HL-60 (cell line): ENCODE data around the gene AHI1.

Source experiments
- DNase-seq, 2 experiments: peaks; one replicate each; pipeline ENCODE4 v3.0.0-alpha.2; 2010 to 2020; ENCODE audit warnings: low read depth in 1 of 2, low spot score in 1 of 2
- H3K27ac ChIP-seq: fragments of 250-450 bp; sonication (Bioruptor Pico); replicated peaks from 2 replicates; pipeline ENCODE4 v1.5.1; 2020; ENCODE audit warnings: mild to moderate bottlenecking, moderate library complexity
- H3K27me3 ChIP-seq: fragments of 250-450 bp; sonication (Bioruptor Pico); 2 replicates; pipeline ENCODE4 v1.5.1; 2021; ENCODE audit warnings: mild to moderate bottlenecking, moderate library complexity; ENCODE audit not compliant: insufficient read depth, poor library complexity, severe bottlenecking
- H3K4me3 ChIP-seq: replicated peaks from 2 replicates; pipeline ENCODE4 v1.5.1; 2011; ENCODE audit warnings: mild to moderate bottlenecking, control low read depth, low read length; ENCODE audit not compliant: insufficient read depth
- GABPA ChIP-seq: IDR thresholded peaks from 2 replicates; pipeline ENCODE4 v1.6.1; 2012; ENCODE audit warnings: low read depth
- POLR2AphosphoS5 ChIP-seq: IDR thresholded peaks from 2 replicates; pipeline ENCODE4 v1.6.1; 2012; ENCODE audit warnings: low read depth
- REST ChIP-seq: IDR thresholded peaks from 2 replicates; pipeline ENCODE4 v1.6.1; 2012; ENCODE audit warnings: low read depth; ENCODE audit not compliant: insufficient replicate concordance
- SPI1 ChIP-seq: IDR thresholded peaks from 2 replicates; pipeline ENCODE4 v1.6.1; 2012; ENCODE audit warnings: low read depth, mild to moderate bottlenecking, borderline replicate concordance
- TF ChIP-seq, protein P1 (sequence below): IDR thresholded peaks from one replicate; pipeline ENCODE4 v1.5.1; 2011; ENCODE audit warnings: low read length, control low read depth, inconsistent platforms; ENCODE audit not compliant: insufficient read depth

Gene AHI1

DNA sequence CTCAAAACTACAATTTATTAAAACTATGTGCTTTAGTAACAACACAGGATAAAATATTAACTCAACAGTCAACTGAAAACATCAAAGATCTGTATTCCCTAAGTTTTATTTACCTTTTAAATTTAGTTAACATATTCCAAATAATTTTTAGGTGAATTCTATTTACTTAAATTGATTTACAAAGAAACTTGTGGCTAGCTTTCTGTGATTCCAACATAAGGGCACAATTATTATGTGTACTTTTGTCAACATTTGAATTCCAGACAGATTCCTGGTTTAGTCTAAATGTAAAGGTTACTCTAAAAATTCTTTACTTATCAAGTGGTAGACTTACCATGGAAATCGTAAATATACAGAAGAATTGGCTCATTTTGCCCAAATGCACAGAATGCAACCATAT lies 70.7 kb downstream of the AHI1 start:
- Histone ChIP-seq H3K27me3 (no peaks in the 10 kb centered on the region), H3K27ac (no peak overlapping the region), H3K4me3 (no peak overlapping the region)
- DNase-seq, result no peak
- TF ChIP-seq POLR2AphosphoS5 (no peak), GABPA (no peak), SPI1 (no peak), REST (no peak)
- TF ChIP-seq, protein P1, sequence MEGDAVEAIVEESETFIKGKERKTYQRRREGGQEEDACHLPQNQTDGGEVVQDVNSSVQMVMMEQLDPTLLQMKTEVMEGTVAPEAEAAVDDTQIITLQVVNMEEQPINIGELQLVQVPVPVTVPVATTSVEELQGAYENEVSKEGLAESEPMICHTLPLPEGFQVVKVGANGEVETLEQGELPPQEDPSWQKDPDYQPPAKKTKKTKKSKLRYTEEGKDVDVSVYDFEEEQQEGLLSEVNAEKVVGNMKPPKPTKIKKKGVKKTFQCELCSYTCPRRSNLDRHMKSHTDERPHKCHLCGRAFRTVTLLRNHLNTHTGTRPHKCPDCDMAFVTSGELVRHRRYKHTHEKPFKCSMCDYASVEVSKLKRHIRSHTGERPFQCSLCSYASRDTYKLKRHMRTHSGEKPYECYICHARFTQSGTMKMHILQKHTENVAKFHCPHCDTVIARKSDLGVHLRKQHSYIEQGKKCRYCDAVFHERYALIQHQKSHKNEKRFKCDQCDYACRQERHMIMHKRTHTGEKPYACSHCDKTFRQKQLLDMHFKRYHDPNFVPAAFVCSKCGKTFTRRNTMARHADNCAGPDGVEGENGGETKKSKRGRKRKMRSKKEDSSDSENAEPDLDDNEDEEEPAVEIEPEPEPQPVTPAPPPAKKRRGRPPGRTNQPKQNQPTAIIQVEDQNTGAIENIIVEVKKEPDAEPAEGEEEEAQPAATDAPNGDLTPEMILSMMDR, result no peak

- TF ChIP-seq, protein P1, result no peak
- no peak for TF ChIP-seq SPI1
- TF ChIP-seq POLR2AphosphoS5, result no peak
- TF ChIP-seq REST, result no peak
- TF ChIP-seq GABPA, result no peak
Measured at GRCh38 chr6:135424385-135424784, 73.2 kb downstream of the AHI1 start.

DNA sequence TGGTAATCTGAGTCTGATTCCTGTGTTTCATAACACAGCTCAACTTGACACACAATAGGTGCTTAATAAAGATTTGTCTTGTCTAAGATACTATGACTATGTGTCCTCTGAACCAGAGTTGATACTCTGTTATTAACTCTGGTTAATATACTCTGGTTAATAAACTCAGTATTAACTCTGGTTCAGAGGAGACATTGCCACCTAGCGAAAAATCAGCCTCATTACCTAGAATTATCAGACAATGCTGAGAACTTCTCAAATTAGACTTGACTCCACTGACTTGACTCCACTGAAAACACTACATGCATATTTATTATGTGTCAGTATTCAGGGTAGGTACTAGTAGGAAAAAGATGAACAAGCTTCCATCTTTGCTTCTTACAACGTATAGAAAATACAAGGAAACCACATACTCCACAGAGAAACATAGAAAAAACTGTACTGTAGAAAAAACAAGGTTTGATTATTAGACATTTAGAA lies 73.9 kb downstream of the AHI1 start:
- no peak for TF ChIP-seq GABPA
- TF ChIP-seq, protein P1, result peak; percentile 83
- H3K4me3 ChIP-seq, result no peak overlapping the region
- peak overlapping the region; percentile 41 for H3K27ac ChIP-seq
- H3K27me3 ChIP-seq, result no peaks in the 10 kb centered on the region
- DNase-seq, result peak; percentile 24 to 64

More at GRCh38 chr6:135424385-135424784, 73.2 kb downstream of the AHI1 start:
- no peak for DNase-seq
- Histone ChIP-seq H3K27me3 (no peaks in the 10 kb centered on the region), H3K4me3 (no peak overlapping the region), H3K27ac (peak overlapping the region; percentile 41)

GRCh38 chr6:135419162-135419561 lies 78.4 kb downstream of the AHI1 start:
- DNase-seq, result no peak
- Histone ChIP-seq H3K27me3 (no peaks in the 10 kb centered on the region), H3K4me3 (no peak overlapping the region), H3K27ac (no peak overlapping the region)
- TF ChIP-seq REST, result no peak
- TF ChIP-seq, protein P1, result no peak
- no peak for TF ChIP-seq SPI1
